Endothelial cell (in vitro differentiated cells): ENCODE results near the gene IL36RN. TPM values are rescaled to one million over a fixed set of nuclear protein-coding genes. Genes with fewer than 3 reads are reported as not detected.

Source experiments
- DNase-seq: peaks from one replicate; pipeline ENCODE4 v3.0.0; 2021; ENCODE audit warnings: low spot score
- H3K27ac Mint-ChIP-seq: one replicate; pipeline ENCODE4 v1.8.0; 2021; ENCODE audit warnings: mixed read lengths, inconsistent platforms; ENCODE audit not compliant: unreplicated experiment
- H3K27me3 Mint-ChIP-seq: one replicate; pipeline ENCODE4 v1.8.0; 2021; ENCODE audit warnings: mild to moderate bottlenecking, moderate library complexity, mixed read lengths, inconsistent platforms; ENCODE audit not compliant: unreplicated experiment
- H3K36me3 Mint-ChIP-seq: one replicate; pipeline ENCODE4 v1.8.0; 2021; ENCODE audit warnings: mild to moderate bottlenecking, low read depth, mixed read lengths, inconsistent platforms; ENCODE audit not compliant: unreplicated experiment
- H3K4me1 Mint-ChIP-seq: one replicate; pipeline ENCODE4 v1.8.0; 2021; ENCODE audit warnings: mild to moderate bottlenecking, mixed read lengths, inconsistent platforms; ENCODE audit not compliant: unreplicated experiment
- H3K4me3 Mint-ChIP-seq: one replicate; pipeline ENCODE4 v1.8.0; 2021; ENCODE audit warnings: mild to moderate bottlenecking, mixed read lengths, inconsistent platforms; ENCODE audit not compliant: unreplicated experiment
- H3K9me3 Mint-ChIP-seq: one replicate; pipeline ENCODE4 v1.8.0; 2021; ENCODE audit warnings: mixed read lengths, inconsistent platforms; ENCODE audit not compliant: unreplicated experiment
- total RNA-seq: library from RNA; stranded (reverse); fragmentation: NEBNext Ultra II Directional; extraction: Animal tissue kit (Norgen Biotek cat#: 25700); gene quantifications from one replicate; pipeline ENCODE4 v1.2.1, GENCODE V29; 2021; ENCODE audit not compliant: unreplicated experiment
- TF ChIP-seq, protein P1 (sequence below): fragments of 200-600 bp; sonication (generic); IDR thresholded peaks from one replicate; pipeline ENCODE4 v1.5.0; 2021; ENCODE audit warnings: antibody characterized with exemption; ENCODE audit not compliant: unreplicated experiment

Gene IL36RN
- total RNA-seq, 1 donor from 2014 or later: not detected

DNA sequence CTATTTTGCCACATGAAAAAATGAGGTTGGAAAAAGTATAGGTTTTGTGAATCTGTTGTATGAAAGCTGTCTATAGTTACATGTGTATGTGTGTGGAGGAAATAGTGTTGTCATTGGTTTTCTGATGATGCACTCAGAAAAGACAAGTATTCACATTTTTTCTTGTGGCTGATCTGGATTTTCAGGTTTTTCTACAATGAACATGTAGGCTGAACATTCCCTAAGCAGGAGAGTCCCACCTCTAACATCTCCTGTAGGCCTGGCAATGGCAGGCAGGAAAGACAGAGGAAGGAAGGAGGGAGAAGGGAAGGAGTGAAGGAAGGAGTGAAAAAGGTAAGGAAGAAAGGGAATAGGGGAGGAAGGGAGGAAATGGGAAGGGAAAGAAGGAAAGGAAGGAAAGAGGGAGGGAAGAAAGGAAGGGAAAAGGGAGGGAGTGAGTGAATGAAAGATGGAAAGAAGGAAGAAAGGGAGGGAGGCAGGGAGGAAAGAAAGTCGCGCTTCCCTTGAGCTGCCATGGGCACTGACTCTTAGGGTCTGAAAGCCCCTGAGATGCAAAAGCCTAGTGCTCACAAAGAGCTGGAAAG lies 495 bp upstream of the IL36RN start:
- no peak overlapping the region for H3K4me3 Mint-ChIP-seq
- H3K9me3 Mint-ChIP-seq: peaks cover 12% of the 10 kb centered on the region
- no peak overlapping the region for H3K27ac Mint-ChIP-seq
- H3K36me3 Mint-ChIP-seq: peaks cover 12% of the 10 kb centered on the region
- TF ChIP-seq, protein P1, sequence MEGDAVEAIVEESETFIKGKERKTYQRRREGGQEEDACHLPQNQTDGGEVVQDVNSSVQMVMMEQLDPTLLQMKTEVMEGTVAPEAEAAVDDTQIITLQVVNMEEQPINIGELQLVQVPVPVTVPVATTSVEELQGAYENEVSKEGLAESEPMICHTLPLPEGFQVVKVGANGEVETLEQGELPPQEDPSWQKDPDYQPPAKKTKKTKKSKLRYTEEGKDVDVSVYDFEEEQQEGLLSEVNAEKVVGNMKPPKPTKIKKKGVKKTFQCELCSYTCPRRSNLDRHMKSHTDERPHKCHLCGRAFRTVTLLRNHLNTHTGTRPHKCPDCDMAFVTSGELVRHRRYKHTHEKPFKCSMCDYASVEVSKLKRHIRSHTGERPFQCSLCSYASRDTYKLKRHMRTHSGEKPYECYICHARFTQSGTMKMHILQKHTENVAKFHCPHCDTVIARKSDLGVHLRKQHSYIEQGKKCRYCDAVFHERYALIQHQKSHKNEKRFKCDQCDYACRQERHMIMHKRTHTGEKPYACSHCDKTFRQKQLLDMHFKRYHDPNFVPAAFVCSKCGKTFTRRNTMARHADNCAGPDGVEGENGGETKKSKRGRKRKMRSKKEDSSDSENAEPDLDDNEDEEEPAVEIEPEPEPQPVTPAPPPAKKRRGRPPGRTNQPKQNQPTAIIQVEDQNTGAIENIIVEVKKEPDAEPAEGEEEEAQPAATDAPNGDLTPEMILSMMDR: no peak
- H3K27me3 Mint-ChIP-seq: peaks cover 9% of the 10 kb centered on the region
- H3K4me1 Mint-ChIP-seq: no peaks in the 10 kb centered on the region
- no peak for DNase-seq

DNA sequence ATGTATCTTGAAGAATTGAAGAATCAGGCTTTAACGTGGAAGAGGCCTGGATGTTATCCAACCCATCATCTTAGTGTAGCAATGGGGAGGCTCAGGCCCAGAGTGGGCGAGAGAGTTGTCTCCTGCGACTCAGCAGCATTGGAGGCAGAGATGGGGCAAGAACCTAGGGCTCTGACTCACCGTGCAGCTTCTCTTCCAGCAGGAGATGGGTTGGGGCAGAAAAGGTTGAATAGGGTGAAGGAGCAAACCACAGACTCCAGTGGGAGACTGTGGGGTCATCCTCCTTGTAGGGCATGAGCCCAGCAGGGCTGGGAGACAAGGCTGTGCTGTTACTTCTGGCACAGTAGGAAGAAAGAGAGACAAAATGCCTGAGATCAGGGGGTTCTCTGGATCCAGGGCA lies 1.4 kb downstream of the IL36RN start:
- DNase-seq: no peak
- Mint-ChIP-seq H3K27me3 (peaks cover 9% of the 10 kb centered on the region), H3K4me1 (no peaks in the 10 kb centered on the region), H3K27ac (no peak overlapping the region), H3K4me3 (no peak overlapping the region), H3K9me3 (no peaks in the 10 kb centered on the region), H3K36me3 (peaks cover 5% of the 10 kb centered on the region)
- TF ChIP-seq, protein P1: no peak

DNA sequence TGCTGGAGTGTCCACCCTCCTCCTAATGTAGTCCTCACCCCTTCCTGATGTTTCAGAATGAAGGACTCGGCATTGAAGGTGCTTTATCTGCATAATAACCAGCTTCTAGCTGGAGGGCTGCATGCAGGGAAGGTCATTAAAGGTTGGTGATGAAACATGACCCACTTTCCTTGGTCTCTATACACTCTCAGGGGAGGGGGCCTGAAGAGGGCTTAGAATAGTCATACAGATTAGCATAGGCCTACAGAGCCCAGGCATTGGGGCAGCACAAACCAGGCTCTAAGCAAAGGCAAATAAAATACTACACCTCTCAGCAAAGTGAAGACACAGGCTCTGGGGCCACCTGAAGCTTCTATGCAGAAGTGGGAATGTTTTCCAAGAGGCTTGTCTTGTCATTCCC lies 1.8 kb downstream of the IL36RN start:
- TF ChIP-seq, protein P1: no peak
- H3K4me3 Mint-ChIP-seq: no peak overlapping the region
- peaks cover 1% of the 10 kb centered on the region for H3K36me3 Mint-ChIP-seq
- H3K27ac Mint-ChIP-seq: no peak overlapping the region
- no peaks in the 10 kb centered on the region for H3K9me3 Mint-ChIP-seq
- DNase-seq: no peak
- H3K4me1 Mint-ChIP-seq: no peaks in the 10 kb centered on the region
- H3K27me3 Mint-ChIP-seq: peaks cover 9% of the 10 kb centered on the region

DNA sequence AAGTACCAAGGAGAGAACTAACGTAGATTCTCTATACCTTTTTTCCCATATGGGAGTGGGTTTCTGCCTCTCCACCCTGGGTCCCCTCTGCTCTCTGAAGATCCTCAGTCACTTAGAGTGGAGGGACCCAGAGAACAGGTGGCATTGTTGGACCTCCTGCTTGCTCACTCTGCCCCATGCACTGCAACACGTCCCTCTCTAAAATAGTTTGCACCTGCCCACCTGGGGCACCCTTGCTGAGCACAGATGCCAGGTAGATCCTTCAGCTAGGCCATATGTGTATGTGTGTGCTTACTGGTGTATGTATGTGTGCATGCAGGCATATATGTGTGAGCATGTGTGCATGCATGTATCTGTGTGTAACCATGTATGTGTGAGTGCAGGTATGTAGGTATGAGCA lies 2.2 kb downstream of the IL36RN start:
- Mint-ChIP-seq H3K4me1 (no peaks in the 10 kb centered on the region), H3K36me3 (no peaks in the 10 kb centered on the region), H3K27ac (no peak overlapping the region), H3K9me3 (no peaks in the 10 kb centered on the region), H3K27me3 (peaks cover 9% of the 10 kb centered on the region), H3K4me3 (no peak overlapping the region)
- DNase-seq: no peak
- TF ChIP-seq, protein P1: no peak

DNA sequence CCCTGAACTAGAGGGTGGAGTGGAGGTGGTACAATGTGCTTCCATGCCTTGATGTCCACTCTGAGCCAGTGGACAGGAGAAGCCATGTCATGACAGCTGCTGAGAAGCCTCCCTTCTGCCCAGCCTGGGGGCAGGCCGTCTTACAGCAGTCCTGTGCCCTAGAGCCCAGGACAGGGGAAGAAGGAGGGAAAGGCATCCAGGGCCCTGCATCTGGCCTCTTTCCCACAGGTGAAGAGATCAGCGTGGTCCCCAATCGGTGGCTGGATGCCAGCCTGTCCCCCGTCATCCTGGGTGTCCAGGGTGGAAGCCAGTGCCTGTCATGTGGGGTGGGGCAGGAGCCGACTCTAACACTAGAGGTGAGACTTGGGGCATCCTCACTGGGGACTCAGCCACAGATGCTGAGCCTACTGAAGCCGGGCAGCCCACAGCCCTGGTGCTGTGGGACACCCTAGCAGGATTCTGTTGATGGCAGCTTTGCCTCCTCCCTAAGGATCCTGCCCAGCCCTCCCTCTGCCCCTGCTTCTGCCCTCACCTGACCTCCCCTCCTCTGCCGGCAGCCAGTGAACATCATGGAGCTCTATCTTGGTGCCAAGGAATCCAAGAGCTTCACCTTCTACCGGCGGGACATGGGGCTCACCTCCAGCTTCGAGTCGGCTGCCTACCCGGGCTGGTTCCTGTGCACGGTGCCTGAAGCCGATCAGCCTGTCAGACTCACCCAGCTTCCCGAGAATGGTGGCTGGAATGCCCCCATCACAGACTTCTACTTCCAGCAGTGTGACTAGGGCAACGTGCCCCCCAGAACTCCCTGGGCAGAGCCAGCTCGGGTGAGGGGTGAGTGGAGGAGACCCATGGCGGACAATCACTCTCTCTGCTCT lies 3.1 kb downstream of the IL36RN start:
- H3K4me1 Mint-ChIP-seq: no peaks in the 10 kb centered on the region

More for the DNA sequence above, 3.1 kb downstream of the IL36RN start:
- TF ChIP-seq, protein P1: no peak
- Mint-ChIP-seq H3K4me3 (no peak overlapping the region), H3K9me3 (no peaks in the 10 kb centered on the region), H3K27ac (no peak overlapping the region), H3K27me3 (peaks cover 10% of the 10 kb centered on the region), H3K36me3 (no peaks in the 10 kb centered on the region)
- no peak for DNase-seq
